Esophagus squamous epithelium (tissue), 4 donors: Measurements from ENCODE around the gene IL1B.

ENCODE experiments used
- CTCF ChIP-seq, 6 experiments: fragments of 450-650 bp in 4 of 6; fragments of 200-600 bp in 2 of 6; sonication (generic) in 2 of 6; IDR thresholded peaks; one replicate each; pipeline ENCODE4 v1.5.1; 2016 to 2019; ENCODE audit warnings: antibody characterized with exemption in 6 of 6, mild to moderate bottlenecking in 4 of 6, moderate library complexity in 4 of 6
- POLR2A ChIP-seq, 4 donors: fragments of 450-650 bp; IDR thresholded peaks; one replicate each; pipeline ENCODE4 v1.6.1; 2017; ENCODE audit warnings: antibody characterized with exemption in 4 of 4, mild to moderate bottlenecking in 4 of 4, moderate library complexity in 3 of 4

GRCh38 chr2:112789186-112789585, 47.4 kb downstream of the IL1B start:
- TF ChIP-seq POLR2A (IDR thresholded peaks at IDR 0.05) (no peak), CTCF (IDR thresholded peaks at IDR 0.05) (no peak)
